Pons (tissue), 1 donor: ENCODE data around the gene TMC1.

Source experiments
- DNase-seq: peaks from one replicate; pipeline ENCODE4 v3.0.0-alpha.2; 2016; ENCODE audit warnings: low spot score

The TMC1 gene

GRCh38 chr9:72575666-72576065 is 54.3 kb downstream of the TMC1 start:
- DNase-seq: no peak

- no peak for DNase-seq
Measured at GRCh38 chr9:72576087-72576486, 54.7 kb downstream of the TMC1 start.

GRCh38 chr9:72577212-72577753 is 55.9 kb downstream of the TMC1 start:
- DNase-seq: no peak

- DNase-seq: no peak
Measured at GRCh38 chr9:72579190-72579589, 57.8 kb downstream of the TMC1 start.

- no peak for DNase-seq
Measured at GRCh38 chr9:72579880-72580550, 58.6 kb downstream of the TMC1 start.

- no peak for DNase-seq
Measured at GRCh38 chr9:72581694-72582093, 60.3 kb downstream of the TMC1 start.

- DNase-seq: no peak
Measured at GRCh38 chr9:72583370-72583769, 62.0 kb downstream of the TMC1 start.

- peak; percentile 47 for DNase-seq
Measured at GRCh38 chr9:72586388-72587130, 65.2 kb downstream of the TMC1 start.

GRCh38 chr9:72588336-72588735 is 66.9 kb downstream of the TMC1 start:
- DNase-seq: peak; percentile 51

- no peak for DNase-seq
Measured at GRCh38 chr9:72589667-72590521, 68.5 kb downstream of the TMC1 start.

GRCh38 chr9:72590824-72591223 is 69.4 kb downstream of the TMC1 start:
- DNase-seq: no peak

GRCh38 chr9:72592502-72593403 is 71.3 kb downstream of the TMC1 start:
- DNase-seq: peak; percentile 83

- DNase-seq: no peak
Measured at GRCh38 chr9:72596451-72597180, 75.2 kb downstream of the TMC1 start.

GRCh38 chr9:72597181-72597517 is 75.7 kb downstream of the TMC1 start:
- no peak for DNase-seq

- DNase-seq: no peak
Measured at GRCh38 chr9:72597601-72598000, 76.2 kb downstream of the TMC1 start.

- no peak for DNase-seq
Measured at GRCh38 chr9:72598639-72599038, 77.2 kb downstream of the TMC1 start.

GRCh38 chr9:72599874-72600534 is 78.6 kb downstream of the TMC1 start:
- no peak for DNase-seq

GRCh38 chr9:72600671-72601070 is 79.3 kb downstream of the TMC1 start:
- DNase-seq: no peak

GRCh38 chr9:72601615-72602014 is 80.2 kb downstream of the TMC1 start:
- DNase-seq: no peak

GRCh38 chr9:72612449-72612848 is 91.0 kb downstream of the TMC1 start:
- no peak for DNase-seq
